ENCODE results near the gene UGT3A1. TPM values are rescaled to one million over a fixed set of nuclear protein-coding genes. Genes with fewer than 3 reads are reported as not detected.
"Not testable (repeated sequence)": the region's sequence is repeated elsewhere in the genome, so short reads cannot be mapped to it uniquely, and the experiment has no call there.

UGT3A1 gene
- total RNA-seq, 6 experiments from 2014 or later = 14.7 to 62.1 (median 30.3) TPM

GRCh38 chr5:36026706-36027465, 35.7 kb upstream of the UGT3A1 start:
- H3K27me3 ChIP-seq = no peaks in the 10 kb centered on the region
- H3K27ac ChIP-seq = no peak overlapping the region
- H3K9me3 ChIP-seq = no peaks in the 10 kb centered on the region
- ATAC-seq (no peak), DNase-seq (no peak)
- no peak overlapping the region for H3K4me3 ChIP-seq
- WGBS (ENCODE audit: insufficient coverage, low coverage, low lambda C conversion rate, missing lambda C conversion rate) = 66% methylated on average over 6 of the region's 6 CpGs
- no peak for TF ChIP-seq POLR2A (IDR thresholded peaks at IDR 0.05)
- TF ChIP-seq CTCF (IDR thresholded peaks at IDR 0.05) = no peak
- H3K36me3 ChIP-seq = no peaks in the 10 kb centered on the region
- intact Hi-C loops (cut with DNase I) = no loop called here
- no peaks in the 10 kb centered on the region for H3K4me1 ChIP-seq

- H3K27me3 ChIP-seq; intact Hi-C loops (cut with DNase I); H3K27ac ChIP-seq; DNase-seq; H3K4me1 ChIP-seq; H3K36me3 ChIP-seq; ATAC-seq; H3K4me3 ChIP-seq; H3K9me3 ChIP-seq: not testable (repeated sequence)
- WGBS (ENCODE audit: insufficient coverage, low coverage, low lambda C conversion rate, missing lambda C conversion rate) = 74% methylated on average over 3 of the region's 6 CpGs
Measured at GRCh38 chr5:36022246-36022645, 31.1 kb upstream of the UGT3A1 start.

- H3K9me3 ChIP-seq; intact Hi-C loops (cut with DNase I); H3K4me3 ChIP-seq; H3K27me3 ChIP-seq; DNase-seq; H3K36me3 ChIP-seq; H3K27ac ChIP-seq; ATAC-seq: not testable (repeated sequence)
- WGBS (ENCODE audit: insufficient coverage, low coverage, low lambda C conversion rate, missing lambda C conversion rate) = 87% methylated on average over 4 of the region's 5 CpGs
- H3K4me1 ChIP-seq = peaks cover 0 to 10% (median 0%) of the 10 kb centered on the region in 4 donors
Measured at GRCh38 chr5:36019584-36019983, 28.4 kb upstream of the UGT3A1 start.

GRCh38 chr5:36017622-36018021, 26.4 kb upstream of the UGT3A1 start:
- TF ChIP-seq POLR2A (IDR thresholded peaks at IDR 0.05) (no peak), CTCF (IDR thresholded peaks at IDR 0.05) (no peak)
- WGBS (ENCODE audit: insufficient coverage, low coverage, low lambda C conversion rate, missing lambda C conversion rate) = 30% methylated on average over 5 of the region's 5 CpGs
- Histone ChIP-seq H3K9me3 (no peaks in the 10 kb centered on the region), H3K4me1 (peaks cover 0 to 10% (median 0%) of the 10 kb centered on the region in 4 donors), H3K27me3 (no peaks in the 10 kb centered on the region), H3K36me3 (no peaks in the 10 kb centered on the region), H3K4me3 (no peak overlapping the region), H3K27ac (no peak overlapping the region)
- ATAC-seq (peak; percentile 84 to 94 (median 87)), DNase-seq (no peak)
- intact Hi-C loops (cut with DNase I) = no loop called here

GRCh38 chr5:36017004-36017403, 25.8 kb upstream of the UGT3A1 start:
- no peaks in the 10 kb centered on the region for H3K27me3 ChIP-seq
- H3K36me3 ChIP-seq = no peaks in the 10 kb centered on the region
- H3K4me3 ChIP-seq = no peak overlapping the region
- H3K9me3 ChIP-seq = no peaks in the 10 kb centered on the region
- intact Hi-C loops (cut with DNase I) = no loop called here
- 27% methylated on average over 1 of the region's 1 CpG for WGBS (ENCODE audit: insufficient coverage, low coverage, low lambda C conversion rate, missing lambda C conversion rate)
- H3K4me1 ChIP-seq = peaks cover 0 to 10% (median 0%) of the 10 kb centered on the region in 4 donors
- ATAC-seq = peak; percentile 78 to 93 (median 84)
- H3K27ac ChIP-seq = no peak overlapping the region
- DNase-seq = peak in 1 of 3 donors; percentile 57
- TF ChIP-seq CTCF (IDR thresholded peaks at IDR 0.05) (no peak), POLR2A (IDR thresholded peaks at IDR 0.05) (no peak)
